ENCODE measurements around the gene EPHA3.

The EPHA3 gene

GRCh38 chr3:89368846-89369245 is 261.4 kb downstream of the EPHA3 start:
- DNase-seq = no peak

GRCh38 chr3:89372456-89372855 is 265.0 kb downstream of the EPHA3 start:
- DNase-seq = no peak

- DNase-seq = no peak
Measured at GRCh38 chr3:89373434-89373833, 266.0 kb downstream of the EPHA3 start.

GRCh38 chr3:89375451-89375850 is 268.0 kb downstream of the EPHA3 start:
- no peak for DNase-seq

- DNase-seq = no peak
Measured at GRCh38 chr3:89380016-89380415, 272.6 kb downstream of the EPHA3 start.

GRCh38 chr3:89392991-89393390 is 285.6 kb downstream of the EPHA3 start:
- no peak for DNase-seq

GRCh38 chr3:89395456-89395855 is 288.0 kb downstream of the EPHA3 start:
- no peak for DNase-seq

- DNase-seq = no peak
Measured at GRCh38 chr3:89395996-89396395, 288.6 kb downstream of the EPHA3 start.

GRCh38 chr3:89402051-89402450 is 294.6 kb downstream of the EPHA3 start:
- DNase-seq = no peak

GRCh38 chr3:89405176-89405575 is 297.8 kb downstream of the EPHA3 start:
- DNase-seq = no peak

- DNase-seq = no peak
Measured at GRCh38 chr3:89405593-89405992, 298.2 kb downstream of the EPHA3 start.

- DNase-seq = no peak
Measured at GRCh38 chr3:89411201-89411600, 303.8 kb downstream of the EPHA3 start.

- no peak for DNase-seq
Measured at GRCh38 chr3:89414270-89414669, 306.8 kb downstream of the EPHA3 start.

GRCh38 chr3:89419647-89420241 is 312.3 kb downstream of the EPHA3 start:
- DNase-seq = no peak

GRCh38 chr3:89426060-89426459 is 318.6 kb downstream of the EPHA3 start:
- DNase-seq = no peak

- no peak for DNase-seq
Measured at GRCh38 chr3:89434621-89435380, 327.4 kb downstream of the EPHA3 start.

GRCh38 chr3:89436846-89437245 is 329.4 kb downstream of the EPHA3 start:
- no peak for DNase-seq

- DNase-seq = no peak
Measured at GRCh38 chr3:89440386-89440785, 333.0 kb downstream of the EPHA3 start.

- no peak for DNase-seq
Measured at GRCh38 chr3:89441141-89441540, 333.7 kb downstream of the EPHA3 start.

- no peak for DNase-seq
Measured at GRCh38 chr3:89446593-89446992, 339.2 kb downstream of the EPHA3 start.

- DNase-seq = no peak
Measured at GRCh38 chr3:89447243-89447642, 339.8 kb downstream of the EPHA3 start.

GRCh38 chr3:89449086-89449485 is 341.7 kb downstream of the EPHA3 start:
- DNase-seq = no peak

- no peak for DNase-seq
Measured at GRCh38 chr3:89452066-89452465, 344.6 kb downstream of the EPHA3 start.

- DNase-seq = no peak
Measured at GRCh38 chr3:89455240-89455639, 347.8 kb downstream of the EPHA3 start.

- no peak for DNase-seq
Measured at GRCh38 chr3:89467898-89468363, 360.5 kb downstream of the EPHA3 start.

Measured in activated naive CD4-positive, alpha-beta T cell (primary cell).